Hematopoietic multipotent progenitor cell treated with erythropoietin and hydrocortisone succinate and interleukin-3 and kit ligand, for 17 days (in vitro differentiated cells): Measurements from ENCODE around the gene MEFV.
"Not testable (repeated sequence)": the region's sequence is repeated elsewhere in the genome, so short reads cannot be mapped to it uniquely, and the experiment has no call there.

Source experiments
- DNase-seq: peaks from one replicate; pipeline ENCODE4 v3.0.0-alpha.2; 2015; ENCODE audit warnings: low spot score

MEFV gene, protein sequence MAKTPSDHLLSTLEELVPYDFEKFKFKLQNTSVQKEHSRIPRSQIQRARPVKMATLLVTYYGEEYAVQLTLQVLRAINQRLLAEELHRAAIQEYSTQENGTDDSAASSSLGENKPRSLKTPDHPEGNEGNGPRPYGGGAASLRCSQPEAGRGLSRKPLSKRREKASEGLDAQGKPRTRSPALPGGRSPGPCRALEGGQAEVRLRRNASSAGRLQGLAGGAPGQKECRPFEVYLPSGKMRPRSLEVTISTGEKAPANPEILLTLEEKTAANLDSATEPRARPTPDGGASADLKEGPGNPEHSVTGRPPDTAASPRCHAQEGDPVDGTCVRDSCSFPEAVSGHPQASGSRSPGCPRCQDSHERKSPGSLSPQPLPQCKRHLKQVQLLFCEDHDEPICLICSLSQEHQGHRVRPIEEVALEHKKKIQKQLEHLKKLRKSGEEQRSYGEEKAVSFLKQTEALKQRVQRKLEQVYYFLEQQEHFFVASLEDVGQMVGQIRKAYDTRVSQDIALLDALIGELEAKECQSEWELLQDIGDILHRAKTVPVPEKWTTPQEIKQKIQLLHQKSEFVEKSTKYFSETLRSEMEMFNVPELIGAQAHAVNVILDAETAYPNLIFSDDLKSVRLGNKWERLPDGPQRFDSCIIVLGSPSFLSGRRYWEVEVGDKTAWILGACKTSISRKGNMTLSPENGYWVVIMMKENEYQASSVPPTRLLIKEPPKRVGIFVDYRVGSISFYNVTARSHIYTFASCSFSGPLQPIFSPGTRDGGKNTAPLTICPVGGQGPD

DNA sequence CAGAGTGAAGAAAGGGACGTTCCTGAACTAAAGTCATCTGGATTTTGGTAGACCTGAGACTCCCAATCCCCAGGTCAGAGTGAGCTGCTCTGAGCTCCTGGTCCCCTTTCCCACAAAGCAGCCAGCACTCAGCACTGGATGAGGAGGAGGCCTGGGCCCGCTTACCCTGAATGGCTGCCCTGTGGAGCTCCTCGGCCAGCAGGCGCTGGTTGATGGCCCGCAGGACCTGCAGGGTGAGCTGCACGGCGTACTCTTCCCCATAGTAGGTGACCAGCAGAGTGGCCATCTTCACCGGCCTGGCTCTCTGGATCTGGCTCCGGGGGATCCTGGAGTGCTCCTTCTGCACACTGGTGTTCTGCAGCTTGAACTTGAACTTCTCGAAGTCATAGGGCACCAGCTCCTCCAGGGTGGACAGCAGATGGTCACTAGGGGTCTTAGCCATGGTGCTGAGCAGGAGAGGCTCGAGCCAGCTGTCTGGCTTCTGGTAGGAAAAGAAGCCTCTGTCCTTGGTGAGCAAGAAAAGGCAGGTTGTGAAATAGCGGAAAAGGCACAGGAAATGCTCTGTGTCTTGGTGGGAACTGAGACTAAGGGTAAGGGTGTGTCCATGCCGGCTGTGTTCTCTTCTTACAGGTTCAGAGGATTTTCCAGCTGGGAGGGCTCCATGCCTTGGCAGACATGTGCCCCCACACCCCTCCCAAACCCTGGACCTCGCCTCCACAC is at the start of gene MEFV:
Gene MEFV, minus strand, starts transcription at position 488 of the 720 bp plus-strand sequence. Its CDS starts 46 bp downstream, at position 442.
- DNase-seq, result no peak

DNA sequence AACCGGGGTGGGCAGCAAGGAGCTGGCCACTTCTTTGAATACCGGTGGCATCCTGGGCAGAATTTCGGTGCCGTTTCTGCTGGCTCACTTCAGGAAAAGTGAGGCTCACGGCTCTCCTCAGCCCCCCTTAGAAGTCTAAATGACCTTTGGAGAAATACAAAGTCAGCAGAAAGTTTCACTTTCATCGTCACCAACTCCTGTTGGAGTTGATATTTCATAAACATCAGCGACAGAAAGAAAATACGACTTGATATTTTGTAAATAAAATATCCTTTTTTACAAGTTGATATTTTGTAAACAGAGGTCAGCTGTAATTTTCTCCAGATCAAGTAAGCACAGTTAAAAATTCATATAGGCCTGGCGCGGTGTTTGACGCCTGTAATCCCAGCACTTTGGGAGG is 49.6 kb upstream of the MEFV start:
- DNase-seq, result no peak

DNA sequence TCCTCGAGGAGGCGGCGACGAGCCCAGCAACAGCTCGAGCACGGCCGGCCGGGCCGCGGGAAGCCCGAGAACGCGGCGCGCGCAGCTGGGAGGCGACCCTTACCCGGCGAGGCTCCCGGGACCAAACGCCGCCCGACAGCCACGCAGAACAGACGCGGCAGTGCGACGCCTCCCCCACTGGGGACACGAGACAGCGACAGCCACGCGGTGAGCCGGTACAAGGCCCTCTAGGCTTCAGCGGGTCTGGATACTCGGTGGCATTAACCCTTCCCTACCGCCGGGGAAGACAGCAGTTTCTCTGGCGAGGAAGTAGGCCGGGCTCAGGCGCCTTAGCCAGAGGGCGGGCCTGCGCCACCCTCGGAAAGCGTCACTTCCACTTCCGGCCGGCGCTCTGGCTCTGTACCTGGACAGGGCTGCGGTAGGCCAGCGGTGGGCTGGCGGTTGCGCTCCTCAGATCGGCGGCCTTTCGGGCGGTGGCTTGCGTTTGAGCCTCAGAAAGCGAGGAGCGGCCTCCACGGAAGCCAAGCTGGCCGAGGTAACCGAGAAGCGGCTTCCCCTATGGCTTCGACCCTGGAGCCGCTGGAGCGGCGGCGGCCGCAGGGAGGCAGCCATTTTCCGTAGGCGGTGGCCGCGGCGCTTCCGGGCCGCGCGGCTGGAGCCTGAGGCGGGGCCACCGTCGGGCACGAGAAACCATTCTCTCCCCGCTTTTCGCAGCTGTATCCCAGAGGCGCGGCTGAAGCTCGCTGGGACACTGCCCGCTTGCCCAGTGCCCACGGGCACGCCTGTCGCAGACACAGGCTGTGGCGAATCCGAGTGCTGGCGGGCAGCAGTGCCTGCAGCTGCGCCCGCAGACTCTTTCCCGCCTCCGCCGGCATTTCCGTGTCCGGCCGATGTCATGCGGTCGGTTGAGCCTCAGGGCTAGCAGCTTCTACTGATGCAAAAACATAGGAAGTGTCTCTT is 49.0 kb upstream of the MEFV start, which contains the start of the genes TIGD7 and ZNF75A:
Gene TIGD7, minus strand, starts transcription at position 322 of the 960 bp plus-strand sequence. CDS start 4,816 bp downstream, outside the sequence.
Gene ZNF75A, plus strand, starts transcription at position 389 of the 960 bp plus-strand sequence. CDS start 2,932 bp downstream, outside the sequence.
- DNase-seq, result peak; percentile 78

DNA sequence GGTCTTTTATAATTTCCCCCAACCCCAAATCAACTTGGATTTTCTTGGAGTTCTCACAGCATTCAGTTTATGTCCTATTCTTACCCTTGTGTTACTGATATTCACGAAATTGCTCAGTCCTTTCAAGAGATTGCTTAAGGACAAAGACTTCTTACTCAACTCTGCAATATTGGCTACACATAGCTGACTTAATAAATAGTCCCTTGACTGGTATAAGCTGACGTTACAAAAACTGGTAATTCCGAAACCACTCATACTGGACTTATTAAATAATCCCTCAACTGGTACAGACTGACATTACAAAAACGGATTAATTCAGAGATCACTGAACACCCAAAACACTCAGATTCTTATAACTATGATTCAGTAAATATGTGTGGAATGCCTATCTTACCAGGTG is 47.9 kb upstream of the MEFV start:
- DNase-seq, result no peak

DNA sequence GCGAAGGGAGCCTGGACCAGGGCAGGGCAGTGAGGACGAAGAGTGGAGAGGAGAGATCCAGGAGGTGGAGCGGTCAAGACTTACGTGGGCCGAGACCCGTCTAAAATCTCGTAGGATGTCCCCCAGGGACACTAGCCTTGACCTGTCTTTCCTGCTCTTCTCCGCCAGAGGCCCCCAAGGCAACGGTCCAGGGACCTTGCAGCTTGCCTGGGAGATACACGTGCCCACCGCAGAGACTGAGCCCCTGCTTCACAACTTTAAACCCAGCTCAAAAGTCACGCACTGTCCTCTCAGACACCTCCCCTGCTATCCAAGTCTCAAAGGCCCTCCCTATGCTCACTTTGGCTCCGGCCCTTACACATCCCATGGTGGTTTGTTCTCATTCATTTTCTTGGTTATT is 39.4 kb upstream of the MEFV start:
- DNase-seq, result no peak

DNA sequence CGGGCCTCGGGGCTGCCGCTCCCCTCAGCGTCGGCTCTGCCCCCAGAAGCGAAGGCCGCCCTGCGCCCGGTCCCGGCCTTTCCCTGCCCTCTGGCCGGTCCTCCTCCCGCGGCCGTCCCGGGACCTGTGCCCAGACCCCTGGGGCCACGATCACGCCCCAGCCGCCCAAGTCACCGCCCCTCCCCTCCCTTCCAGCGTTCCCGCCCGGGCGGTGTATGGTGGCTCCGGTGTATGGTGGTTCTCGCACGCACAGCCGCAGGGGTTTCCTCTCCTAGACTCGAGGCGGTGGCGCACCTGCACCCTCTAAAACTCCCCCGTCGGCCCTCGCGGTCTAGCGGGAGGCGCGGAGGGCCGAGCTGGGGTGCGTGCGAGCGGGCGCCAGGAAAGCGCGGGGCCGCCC is 38.8 kb upstream of the MEFV start:
- DNase-seq, result no peak

DNA sequence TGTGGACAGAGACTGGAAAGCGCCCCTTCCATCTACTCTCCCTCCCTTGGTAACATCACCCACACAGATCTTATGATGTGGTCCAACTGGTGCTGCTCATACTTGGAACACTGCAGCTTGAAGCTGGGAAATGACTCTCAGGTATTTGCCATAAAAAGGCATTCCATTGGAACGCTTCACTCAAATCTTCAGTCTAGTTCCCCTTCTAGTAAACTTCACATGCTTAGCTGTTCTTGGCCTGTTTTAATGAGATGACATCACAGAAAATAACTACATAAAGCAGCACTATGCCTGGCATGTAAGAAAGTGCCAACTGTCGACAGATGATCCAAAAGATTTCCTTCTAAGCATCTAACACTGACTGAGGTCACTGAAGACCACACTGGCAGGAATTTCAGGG is 36.2 kb upstream of the MEFV start:
- no peak for DNase-seq

DNA sequence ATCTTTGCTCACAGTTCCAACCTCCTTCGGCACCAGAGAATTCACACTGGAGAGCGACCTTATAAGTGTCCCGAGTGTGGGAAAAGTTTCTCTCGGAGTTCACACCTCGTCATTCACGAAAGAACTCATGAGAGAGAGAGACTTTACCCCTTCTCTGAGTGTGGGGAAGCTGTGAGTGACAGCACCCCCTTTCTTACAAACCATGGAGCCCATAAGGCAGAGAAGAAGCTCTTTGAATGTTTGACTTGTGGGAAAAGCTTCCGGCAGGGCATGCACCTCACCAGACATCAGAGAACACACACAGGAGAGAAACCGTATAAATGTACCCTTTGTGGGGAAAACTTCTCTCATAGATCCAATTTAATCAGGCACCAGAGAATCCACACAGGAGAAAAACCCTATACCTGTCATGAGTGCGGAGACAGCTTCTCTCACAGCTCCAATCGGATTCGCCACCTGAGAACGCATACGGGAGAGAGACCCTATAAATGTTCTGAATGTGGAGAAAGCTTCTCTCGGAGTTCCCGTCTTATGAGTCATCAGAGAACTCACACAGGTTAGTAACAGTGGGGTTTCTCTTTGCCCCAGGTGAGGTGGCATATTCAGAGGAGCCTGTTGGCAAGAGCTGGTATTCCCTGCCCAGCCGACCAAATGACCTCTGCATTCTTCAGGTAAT is 33.7 kb upstream of the MEFV start:
- DNase-seq, result no peak

DNA sequence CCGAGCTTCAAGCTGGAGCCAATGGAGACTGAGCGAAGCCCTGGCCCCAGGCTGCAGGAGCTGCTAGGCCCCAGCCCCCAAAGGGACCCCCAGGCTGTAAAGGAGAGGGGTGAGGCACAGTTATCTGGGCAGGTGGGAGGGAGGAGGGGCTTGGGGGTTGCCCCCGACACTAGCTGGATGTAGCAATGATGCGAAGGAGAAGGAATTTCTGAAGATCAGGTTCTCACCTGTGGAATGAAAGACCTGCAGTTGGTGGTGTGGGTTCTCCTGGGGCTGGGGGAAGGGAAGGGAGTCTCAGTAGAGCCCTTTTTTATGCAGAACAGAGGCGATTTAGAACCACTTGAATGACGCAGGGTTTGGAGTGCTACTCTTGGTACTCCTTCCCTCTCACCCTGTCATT is 28.7 kb upstream of the MEFV start:
- DNase-seq, result no peak

DNA sequence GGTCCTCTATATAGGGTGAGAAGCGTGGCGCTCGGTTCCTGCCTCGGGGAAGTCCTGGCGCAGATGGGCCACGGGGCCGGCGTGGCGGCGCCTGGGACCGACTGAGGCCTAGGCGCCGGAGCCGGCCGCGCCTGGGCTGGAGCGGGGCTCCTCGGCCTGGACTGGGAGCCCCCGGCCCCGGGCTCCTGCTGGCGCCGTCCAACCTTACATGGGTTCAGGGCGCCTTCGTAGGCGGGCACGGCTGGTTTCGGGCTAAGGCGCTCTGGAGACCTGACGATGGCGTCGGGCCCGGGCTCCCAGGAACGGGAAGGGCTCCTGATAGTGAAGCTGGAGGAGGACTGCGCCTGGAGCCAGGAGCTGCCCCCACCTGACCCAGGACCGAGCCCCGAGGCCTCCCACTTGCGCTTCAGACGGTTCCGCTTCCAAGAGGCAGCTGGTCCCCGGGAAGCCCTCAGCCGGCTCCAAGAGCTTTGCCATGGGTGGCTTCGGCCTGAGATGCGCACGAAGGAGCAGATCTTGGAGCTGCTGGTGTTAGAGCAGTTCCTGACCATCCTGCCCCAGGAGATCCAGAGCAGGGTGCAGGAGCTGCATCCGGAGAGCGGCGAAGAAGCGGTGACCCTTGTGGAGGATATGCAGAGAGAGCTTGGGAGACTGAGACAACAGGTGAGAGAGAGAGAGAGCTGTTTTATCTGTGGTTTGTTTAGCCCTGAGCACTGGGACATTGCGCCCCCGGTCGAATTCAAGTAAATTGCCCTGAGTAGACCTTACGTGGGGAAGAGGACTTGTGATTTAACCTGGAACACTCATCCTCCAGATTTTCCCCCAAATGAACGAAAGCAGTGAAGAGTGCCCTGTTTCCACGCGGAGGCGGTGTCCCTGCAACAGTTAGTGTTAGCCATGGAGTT is 27.4 kb upstream of the MEFV start:
- no peak for DNase-seq

DNA sequence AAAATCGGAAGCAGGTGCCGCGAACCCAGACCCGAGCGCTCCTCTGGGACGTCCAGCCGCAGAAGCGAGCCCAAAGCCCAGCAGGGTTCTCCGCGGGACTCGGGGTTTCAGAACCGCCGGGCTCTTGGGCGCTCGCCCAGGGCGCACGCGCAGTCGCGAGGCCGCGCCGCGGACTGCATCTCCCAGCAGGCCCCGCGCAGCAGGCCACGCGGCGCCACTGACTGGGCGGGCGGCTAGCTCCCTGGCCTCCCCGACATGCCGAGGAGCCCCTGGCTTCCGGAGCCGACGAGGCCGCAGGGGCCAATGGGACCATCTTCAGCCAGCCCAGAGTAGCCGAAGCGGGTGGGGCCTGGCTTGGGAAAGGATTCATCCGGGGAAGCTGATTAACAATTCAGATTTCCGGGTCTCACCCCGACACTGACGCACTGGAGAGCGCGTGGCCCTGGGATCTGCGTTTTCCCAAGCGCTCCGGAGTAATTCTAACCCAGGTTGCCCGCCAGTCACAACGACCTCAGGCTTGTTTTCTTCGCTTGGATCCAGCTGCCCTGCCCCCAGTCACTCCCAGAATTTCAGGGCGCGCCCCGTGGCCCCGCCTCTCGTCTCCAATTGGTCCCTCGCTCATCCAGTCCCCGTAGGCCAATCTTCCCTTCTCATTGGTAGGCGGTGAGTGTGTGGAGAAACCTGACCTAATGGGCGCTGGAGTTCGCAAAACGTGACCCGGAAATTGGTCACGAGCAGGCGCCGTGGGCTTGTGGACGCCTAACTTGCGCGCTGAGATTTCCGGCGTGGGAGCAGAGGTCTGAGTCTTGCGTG is 26.5 kb upstream of the MEFV start, which contains the start of gene ZNF263:
Gene ZNF263, plus strand, starts transcription at position 762 of the 813 bp plus-strand sequence. CDS start 328 bp downstream, outside the sequence.
- DNase-seq, result peak; percentile 96

DNA sequence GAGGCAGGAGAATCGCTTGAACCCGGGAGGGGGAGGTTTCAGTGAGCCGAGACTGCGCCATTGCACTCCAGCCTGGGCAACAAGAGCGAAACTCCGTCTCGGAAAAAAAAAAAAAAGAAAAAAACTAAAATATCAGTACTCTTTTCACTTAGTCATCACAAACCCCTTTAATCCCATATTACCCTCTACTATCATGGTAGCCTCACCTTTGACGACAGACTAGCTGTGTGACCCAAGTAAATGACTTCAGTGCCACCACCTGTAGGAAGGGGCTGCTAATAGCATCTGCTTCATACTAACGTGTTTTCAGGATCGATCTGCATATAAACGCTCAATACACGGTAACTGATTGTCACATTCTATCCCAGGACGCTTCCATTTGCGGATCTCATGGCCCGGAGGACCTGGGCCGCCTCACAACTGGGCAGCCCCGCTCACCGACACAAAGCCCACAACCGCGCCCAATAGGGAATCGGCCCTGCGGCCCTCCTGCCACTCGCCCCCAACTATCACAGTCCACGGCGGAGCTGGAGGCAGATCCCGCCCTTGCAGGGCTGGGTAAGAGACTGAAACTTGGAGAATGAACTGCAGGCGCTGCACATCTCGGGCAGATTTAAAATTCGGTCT is 25.8 kb upstream of the MEFV start:
- peak; percentile 14 for DNase-seq

DNA sequence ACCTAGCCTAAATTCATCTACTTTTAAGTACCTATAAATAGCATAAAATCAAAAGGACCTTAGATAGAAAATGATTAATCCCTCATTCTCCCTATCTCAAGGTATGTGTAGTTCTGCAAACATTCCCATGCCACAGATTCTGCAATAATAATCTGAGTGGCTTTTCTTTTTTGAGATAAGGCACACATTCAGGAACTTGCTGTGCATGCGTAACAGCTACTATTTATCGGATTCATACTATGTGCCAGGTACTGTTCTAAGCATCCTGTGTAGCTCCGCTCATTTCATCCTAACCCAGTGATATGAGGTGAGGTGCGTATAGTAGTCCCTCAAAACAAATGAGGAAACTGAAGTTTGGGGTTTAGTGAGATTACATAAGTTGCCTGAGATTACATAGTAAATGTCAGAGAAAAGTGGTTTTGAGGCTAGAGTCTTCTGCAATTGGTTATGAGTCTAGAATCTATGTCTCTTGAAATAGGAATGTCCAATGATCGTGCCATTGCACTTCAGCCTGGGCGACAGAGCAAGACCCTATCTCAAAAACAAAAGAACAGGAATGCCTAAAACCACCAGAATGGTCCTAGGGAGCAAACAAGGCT is 24.9 kb upstream of the MEFV start:
- DNase-seq, result no peak

DNA sequence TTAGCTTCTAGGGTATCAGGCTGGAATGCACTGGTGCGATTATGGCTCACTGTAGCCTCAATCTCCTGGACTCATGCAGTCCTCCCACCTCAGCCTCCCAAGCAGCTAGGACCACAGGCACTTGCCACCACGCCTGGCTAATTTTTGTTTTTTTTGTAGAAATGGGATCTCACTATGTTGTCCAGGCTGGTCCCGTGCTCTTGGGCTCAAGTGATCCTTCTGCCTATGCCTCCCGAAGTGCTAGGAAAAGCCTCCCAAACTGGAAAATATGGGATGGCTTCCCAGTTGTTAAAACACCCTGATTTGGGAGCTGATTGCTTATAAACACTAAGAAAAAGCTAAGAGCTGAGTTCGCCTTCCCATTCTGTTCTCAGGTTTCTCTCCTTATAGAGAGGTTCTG is 20.2 kb upstream of the MEFV start:
- no peak for DNase-seq

DNA sequence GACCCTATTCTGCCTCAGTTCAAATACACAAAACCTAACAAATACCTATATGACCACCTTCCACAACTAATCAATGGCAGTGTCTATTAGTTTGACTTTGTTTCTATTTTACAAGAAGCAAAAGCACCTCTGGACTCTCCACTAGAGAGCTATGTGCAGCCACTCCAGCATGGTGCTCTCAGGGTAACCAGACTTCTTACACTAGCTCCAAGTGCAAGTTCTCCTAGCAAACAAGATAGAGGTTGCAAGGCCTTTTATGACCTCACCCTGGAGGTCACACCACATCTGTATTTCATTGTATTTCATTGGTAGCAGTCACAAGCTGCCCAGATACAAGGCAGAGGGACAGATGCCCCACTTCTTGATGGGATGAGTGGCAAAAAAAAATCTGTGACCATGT is 18.5 kb upstream of the MEFV start:
- no peak for DNase-seq

DNA sequence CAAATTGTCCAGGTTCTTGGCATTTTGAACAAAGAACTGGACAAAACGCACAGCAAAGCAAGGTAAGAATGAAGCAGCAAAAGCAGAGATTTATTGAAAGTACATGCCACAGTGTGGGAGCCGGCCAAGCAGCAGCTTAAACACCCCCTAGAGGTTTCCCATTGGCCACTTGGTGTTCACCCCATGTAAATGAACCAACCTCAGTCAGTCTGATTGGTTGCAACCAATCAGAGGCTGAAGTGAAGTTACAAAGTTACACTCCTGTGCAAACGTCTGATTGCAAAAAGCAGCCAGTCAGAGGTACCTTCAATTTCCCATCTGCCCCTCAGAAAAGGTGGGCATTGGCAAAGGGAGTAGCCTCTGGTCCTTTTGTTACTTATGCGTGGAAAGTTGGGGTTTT is 18.1 kb upstream of the MEFV start:
- DNase-seq, result no peak

DNA sequence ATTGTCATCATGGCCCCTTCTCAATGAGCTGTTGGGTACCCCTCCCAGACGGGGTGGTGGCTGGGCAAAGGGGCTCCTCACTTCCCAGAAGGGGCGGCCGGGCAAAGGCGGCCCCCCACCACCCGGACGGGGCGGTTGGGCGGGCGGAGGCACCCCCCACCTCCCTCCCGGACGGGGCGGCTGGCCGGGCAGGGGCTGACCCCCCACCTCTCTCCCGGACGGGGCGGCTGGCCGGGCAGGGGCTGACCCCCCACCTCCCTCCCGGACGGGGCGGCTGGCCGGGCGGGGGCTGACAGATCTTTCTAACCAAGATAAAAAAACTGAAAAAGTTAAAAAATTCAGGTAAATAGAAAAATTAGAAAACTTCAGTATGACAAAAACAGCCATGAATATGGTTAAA is 14.8 kb upstream of the MEFV start:
- not testable (repeated sequence) for DNase-seq

DNA sequence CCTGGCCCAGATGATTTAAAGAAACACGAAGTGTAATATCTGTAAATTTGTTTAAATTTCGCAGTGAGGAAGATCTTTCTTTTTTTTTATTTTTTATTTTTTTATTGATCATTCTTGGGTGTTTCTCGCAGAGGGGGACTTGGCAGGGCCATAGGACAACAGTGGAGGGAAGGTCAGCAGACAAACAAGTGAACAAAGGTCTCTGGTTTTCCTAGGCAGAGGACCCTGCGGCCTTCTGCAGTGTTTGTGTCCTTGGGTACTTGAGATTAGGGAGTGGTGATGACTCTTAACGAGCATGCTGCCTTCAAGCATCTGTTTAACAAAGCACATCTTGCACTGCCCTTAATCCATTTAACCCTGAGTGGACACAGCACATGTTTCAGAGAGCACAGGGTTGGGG is 14.3 kb upstream of the MEFV start:
- not testable (repeated sequence) for DNase-seq
